NCI-H524 (cell line): ENCODE measurements around the gene SUCLG2.
"Not testable (repeated sequence)": the region's sequence is repeated elsewhere in the genome, so short reads cannot be mapped to it uniquely, and the experiment has no call there.

Experiments
- DNase-seq, 2 experiments: peaks; one replicate each; lab custom pipeline; 2025; lab: John Stamatoyannopoulos, UW

The SUCLG2 gene

GRCh38 chr3:67559029-67559605 lies 95.3 kb downstream of the SUCLG2 start:
- no peak for DNase-seq

GRCh38 chr3:67558426-67558825 lies 96.0 kb downstream of the SUCLG2 start:
- DNase-seq: peak; percentile 74 to 82

GRCh38 chr3:67557848-67558355 lies 96.5 kb downstream of the SUCLG2 start:
- DNase-seq: peak; percentile 57 to 82

GRCh38 chr3:67551361-67552016 lies 102.9 kb downstream of the SUCLG2 start:
- DNase-seq: peak; percentile 83 to 85

GRCh38 chr3:67550541-67550940 lies 103.9 kb downstream of the SUCLG2 start:
- peak; percentile 85 to 97 for DNase-seq

- not testable (repeated sequence) for DNase-seq
Observed at GRCh38 chr3:67542502-67543250, 111.7 kb downstream of the SUCLG2 start.

GRCh38 chr3:67540198-67540894 lies 114.1 kb downstream of the SUCLG2 start:
- DNase-seq: no peak

GRCh38 chr3:67537203-67537602 lies 117.2 kb downstream of the SUCLG2 start:
- DNase-seq: not testable (repeated sequence)

GRCh38 chr3:67535006-67535405 lies 119.4 kb downstream of the SUCLG2 start:
- no peak for DNase-seq

GRCh38 chr3:67534594-67534993 lies 119.8 kb downstream of the SUCLG2 start:
- DNase-seq: no peak

GRCh38 chr3:67531181-67532101 lies 123.0 kb downstream of the SUCLG2 start:
- no peak for DNase-seq

- DNase-seq: no peak
Observed at GRCh38 chr3:67529915-67530314, 124.5 kb downstream of the SUCLG2 start.

- DNase-seq: peak; percentile 41 to 85
Observed at GRCh38 chr3:67529337-67529736, 125.1 kb downstream of the SUCLG2 start.

- DNase-seq: peak; percentile 27 to 90
Observed at GRCh38 chr3:67526246-67526645, 128.2 kb downstream of the SUCLG2 start.

GRCh38 chr3:67524046-67524445 lies 130.4 kb downstream of the SUCLG2 start:
- no peak for DNase-seq

- no peak for DNase-seq
Observed at GRCh38 chr3:67522081-67522480, 132.3 kb downstream of the SUCLG2 start.

GRCh38 chr3:67521053-67521646 lies 133.3 kb downstream of the SUCLG2 start:
- DNase-seq: no peak

GRCh38 chr3:67518236-67518635 lies 136.2 kb downstream of the SUCLG2 start:
- peak in 1 of 2 experiments; percentile 18 for DNase-seq

- DNase-seq: no peak
Observed at GRCh38 chr3:67517781-67518180, 136.6 kb downstream of the SUCLG2 start.

- no peak for DNase-seq
Observed at GRCh38 chr3:67516496-67516895, 137.9 kb downstream of the SUCLG2 start.

GRCh38 chr3:67515778-67516177 lies 138.6 kb downstream of the SUCLG2 start:
- no peak for DNase-seq
